SIG-M5 treated with dmso at 0.1 percent for 504 hours (cell line): ENCODE data around the gene ST6GALNAC2.

Source experiments
- DNase-seq: peaks from one replicate; lab custom pipeline; 2025; ENCODE audit not compliant: unreplicated experiment; lab: John Stamatoyannopoulos, UW

Gene ST6GALNAC2

DNA sequence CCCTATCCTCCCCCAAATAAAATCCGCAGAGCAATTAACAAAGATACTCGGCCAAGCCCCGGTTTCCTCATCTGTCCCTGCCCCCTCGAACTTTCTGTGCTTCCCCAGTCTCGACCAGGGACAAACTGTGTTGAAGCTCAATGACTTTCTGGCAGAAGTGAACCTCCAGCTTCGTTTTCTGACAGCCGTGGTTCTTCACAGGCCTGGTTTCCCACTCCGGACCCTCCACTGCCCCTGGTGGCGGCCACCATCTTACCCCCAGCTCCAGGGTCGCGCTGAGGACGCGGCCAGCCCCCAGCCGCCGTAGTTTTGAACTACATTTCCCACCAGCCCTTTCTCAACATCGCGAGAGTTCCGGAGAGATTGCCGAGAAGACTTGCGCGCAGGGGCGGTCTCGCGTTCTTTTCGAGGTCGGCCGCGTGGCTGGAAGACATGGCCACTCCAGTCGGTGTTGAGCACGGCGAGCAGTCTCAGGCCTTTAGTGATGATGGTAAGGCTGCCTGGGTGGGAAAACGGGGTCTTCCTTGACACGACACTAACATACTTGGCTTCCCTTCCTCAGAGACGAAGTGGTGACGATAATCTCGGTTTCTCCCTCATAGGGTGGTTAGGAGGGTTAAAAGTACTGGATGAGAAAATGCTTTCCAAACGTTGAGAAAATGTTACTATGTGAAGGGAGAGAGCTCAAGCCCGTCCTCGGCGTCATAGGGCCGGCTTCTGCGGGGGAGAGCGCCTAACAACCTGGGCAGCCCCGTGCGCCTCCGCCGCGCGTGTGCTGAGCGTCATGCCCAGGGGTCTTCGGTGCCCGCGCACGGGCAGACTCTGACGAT, 28.1 kb downstream of the ST6GALNAC2 start:
- DNase-seq, result peak; percentile 98

DNA sequence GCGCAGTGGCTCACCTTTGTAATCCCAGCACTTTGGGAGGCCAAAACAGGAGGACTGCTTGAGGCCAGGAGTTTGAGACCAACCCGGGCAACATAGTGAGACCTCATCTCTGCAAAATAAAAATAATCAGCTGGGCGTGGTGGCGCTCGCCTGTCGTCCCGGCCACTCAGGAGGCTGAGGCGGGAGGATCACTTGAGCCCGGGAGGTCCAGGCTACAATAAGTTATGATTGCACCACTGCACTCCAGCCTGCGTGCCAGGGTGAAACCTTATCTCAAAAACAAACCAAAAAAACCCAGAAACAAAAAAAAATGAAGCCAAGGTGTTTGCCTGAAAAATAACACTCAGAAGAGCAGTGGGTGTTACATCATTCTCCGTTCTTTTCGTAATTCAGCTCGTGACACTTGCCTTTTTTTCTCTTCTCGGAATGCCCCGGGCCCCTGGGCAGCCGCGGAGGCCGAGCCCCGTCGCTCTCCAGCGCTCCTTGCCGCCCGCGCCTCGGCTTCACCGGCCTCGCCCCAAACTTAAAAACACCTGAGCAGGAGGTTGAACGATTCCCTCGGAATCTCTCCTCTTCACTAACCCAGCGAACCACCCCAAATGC, 28.8 kb downstream of the ST6GALNAC2 start:
- peak; percentile 71 for DNase-seq

- no peak for DNase-seq
Observed at GRCh38 chr17:76554131-76554530, 31.5 kb downstream of the ST6GALNAC2 start.

DNA sequence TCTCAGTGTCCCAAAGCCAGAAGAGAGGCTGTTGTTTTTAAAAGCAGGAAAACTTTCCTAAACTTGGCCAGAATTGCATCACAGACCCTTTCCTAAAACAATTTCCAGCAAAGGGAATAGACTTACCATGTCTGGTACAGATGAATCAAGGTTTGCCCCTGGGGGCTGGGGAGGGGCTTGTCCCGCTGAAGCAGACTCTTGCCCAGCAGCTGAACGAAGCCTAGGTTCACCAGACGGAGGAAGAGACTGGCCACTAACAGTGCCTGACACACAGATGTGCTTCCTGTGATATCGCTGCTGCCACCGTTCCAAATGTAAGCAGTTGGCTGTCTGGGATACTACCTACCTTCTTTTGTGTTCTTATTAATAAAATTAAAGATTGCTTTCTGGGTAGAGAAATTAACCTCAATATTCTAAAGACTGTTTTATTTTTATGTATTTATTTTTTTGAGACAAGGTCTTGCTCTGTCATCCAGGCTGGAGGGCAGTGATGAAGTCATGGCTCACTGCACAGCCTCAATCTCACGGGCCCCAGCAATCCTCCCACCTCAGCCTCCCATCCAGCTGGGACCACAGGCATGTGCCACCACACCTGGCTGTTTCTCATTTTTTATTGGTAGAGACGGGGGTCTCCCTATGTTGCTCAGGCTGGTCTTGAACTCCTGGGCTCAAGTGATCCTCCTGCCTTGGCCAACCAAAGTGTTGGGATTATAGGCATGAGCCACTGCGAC, 32.3 kb downstream of the ST6GALNAC2 start:
- no peak for DNase-seq

- DNase-seq, result no peak
Observed at GRCh38 chr17:76551685-76552084, 34.0 kb downstream of the ST6GALNAC2 start.

GRCh38 chr17:76550712-76551615, 34.7 kb downstream of the ST6GALNAC2 start:
- peak; percentile 92 for DNase-seq

GRCh38 chr17:76549539-76549938, 36.1 kb downstream of the ST6GALNAC2 start:
- no peak for DNase-seq

GRCh38 chr17:76549215-76549518, 36.5 kb downstream of the ST6GALNAC2 start:
- DNase-seq, result no peak

DNA sequence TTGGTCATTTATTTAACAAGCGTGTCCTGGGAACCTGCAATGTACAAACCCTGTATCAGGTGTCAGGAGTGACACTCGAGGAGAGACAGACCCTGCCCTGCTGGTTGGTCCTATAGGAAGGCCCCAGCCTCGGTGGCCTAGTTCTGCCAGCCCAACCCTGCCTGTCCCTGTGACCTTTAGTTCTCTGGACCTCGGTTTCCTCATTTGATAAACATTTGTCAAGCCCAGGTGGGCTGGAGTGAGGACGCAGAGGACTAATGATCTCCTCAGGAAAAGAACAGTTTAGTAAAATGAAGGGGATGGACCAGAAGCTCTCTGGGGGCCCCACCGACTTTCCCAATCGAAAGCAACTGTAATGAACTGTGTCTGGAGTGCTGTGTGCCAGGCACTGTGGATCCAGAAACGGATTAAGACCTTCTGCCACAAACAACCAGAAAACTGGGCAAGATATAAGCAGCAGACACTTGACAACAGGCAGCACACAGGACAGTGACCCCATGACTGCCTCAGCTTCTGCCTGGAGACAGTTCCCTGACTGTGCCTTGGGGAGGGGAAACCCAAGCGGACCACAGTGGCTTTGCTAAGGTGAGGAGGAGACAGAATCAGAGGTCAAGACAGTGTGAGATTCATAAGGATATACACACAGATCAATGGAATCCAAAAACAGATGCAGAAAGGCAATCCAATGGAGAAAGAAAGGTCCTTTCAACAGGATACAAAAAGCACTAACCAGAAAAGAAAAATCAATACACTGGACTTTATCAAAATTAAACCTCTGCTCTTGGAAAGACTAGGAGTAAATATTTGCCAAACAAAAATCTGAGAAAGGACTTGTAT, 37.1 kb downstream of the ST6GALNAC2 start:
- no peak for DNase-seq

GRCh38 chr17:76547642-76548202, 37.9 kb downstream of the ST6GALNAC2 start:
- no peak for DNase-seq

DNA sequence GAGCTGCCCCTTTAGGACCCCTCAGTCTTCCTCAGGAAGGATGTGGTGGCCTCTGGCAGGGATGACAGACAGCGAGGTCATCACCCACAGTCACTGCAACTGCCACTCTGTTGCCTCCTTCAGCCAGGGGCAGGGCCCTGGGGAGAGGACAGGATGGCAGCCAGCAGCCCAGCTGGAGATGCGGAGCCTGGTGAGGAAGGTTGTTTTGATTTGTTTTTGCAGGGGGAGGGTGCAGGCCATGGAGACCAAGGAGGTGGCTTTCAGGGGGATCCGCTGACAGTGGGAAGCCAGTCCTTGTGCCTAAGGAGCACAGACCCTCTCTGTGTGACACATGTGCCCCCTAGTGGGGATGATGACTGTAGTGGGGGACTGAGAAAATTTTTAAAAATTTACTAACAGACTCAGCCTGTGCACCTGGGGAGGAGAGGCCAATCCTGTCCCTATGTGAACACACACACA, 38.4 kb downstream of the ST6GALNAC2 start:
- peak; percentile 71 for DNase-seq

DNA sequence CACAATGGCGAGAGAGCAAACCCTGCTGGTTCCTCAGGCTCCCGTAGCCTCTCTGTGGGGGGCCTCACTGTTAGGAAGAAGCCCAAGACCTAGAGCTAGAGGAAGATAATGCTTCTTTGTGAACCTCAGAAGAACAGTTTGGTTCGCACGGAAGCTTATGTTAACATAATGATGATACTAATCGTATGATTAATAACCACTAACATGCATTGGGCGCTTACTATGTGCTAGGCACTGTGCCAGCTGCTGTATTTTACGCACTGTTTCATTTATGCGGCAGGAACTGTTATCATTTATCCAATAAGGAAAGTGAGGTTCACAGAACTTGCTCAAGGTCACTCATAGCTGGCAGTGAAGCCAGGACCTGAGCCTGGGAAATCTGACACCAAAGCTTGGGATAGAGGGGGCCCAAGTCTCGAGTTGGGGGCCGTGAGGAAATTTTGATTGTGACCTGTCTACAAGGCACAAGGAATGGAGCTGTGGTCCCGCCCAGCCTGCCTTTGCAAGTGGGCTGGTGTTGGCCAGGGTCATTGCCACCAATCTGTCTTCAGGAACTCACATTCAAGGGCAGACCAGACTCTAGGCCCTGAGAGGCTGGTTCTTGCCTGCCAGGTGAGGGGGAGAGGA, 39.0 kb downstream of the ST6GALNAC2 start:
- DNase-seq, result no peak

GRCh38 chr17:76545918-76546555, 39.6 kb downstream of the ST6GALNAC2 start:
- DNase-seq, result no peak

GRCh38 chr17:76544546-76545365, 40.9 kb downstream of the ST6GALNAC2 start:
- DNase-seq, result no peak

DNA sequence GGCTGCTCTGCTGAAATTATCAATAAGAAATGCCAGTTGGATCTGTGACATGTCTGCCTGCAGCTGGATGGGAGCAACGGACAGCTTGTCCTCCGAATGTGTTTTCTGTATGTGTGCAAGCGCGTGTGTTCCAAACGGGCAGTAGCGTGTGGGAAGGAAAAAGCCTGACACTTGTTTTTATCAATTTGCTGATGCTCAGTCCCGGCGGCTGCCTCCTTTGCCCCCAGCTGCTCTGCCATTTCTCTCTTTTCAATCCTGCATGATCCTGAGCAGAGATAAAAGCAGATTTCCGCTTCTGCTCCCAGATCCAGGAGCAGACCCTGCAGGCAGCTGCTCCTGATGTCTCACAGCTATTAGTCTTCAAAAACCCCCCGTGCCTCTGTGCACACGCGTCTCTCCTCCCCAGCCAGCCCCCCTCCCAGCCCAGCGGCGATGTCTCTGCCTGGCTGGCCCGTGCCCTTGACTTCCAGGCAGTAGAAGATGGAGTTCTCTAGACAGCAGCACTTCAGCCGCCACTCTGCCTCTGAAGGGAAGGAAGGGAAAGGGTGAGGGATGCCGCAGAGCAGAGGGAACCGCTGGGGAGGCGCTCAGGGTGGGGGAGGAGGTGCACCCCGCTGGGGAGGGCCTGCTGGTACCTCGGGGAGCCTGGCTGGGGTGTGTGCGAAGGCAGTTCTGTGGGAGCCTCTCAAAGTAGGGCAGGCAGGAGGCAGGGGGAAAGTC, 41.7 kb downstream of the ST6GALNAC2 start:
- DNase-seq, result no peak

DNA sequence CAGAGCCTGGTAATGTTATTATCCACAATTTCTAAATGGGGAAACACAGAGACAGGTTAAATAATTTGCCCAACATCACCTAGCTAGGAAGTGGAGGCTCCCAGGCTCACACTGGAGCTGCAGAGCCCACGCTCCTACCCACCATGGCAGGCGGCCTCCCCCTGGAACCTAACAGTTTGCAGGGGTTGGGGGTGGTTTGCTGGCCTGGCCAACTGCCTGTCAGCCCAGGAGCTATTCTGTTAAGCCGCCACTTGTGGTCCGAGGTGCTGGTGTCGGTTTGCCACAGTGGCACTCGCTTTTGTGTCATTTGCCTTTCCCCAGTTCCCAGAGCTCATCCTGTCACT, 42.2 kb downstream of the ST6GALNAC2 start:
- DNase-seq, result no peak

GRCh38 chr17:76542984-76543383, 42.7 kb downstream of the ST6GALNAC2 start:
- no peak for DNase-seq
